Ovary (tissue), 9 donors: Measurements from ENCODE around the gene MKX. TPM values are rescaled to one million over a fixed set of nuclear protein-coding genes. Genes with fewer than 3 reads are reported as not detected.

ENCODE experiments used
- DNase-seq, 5 donors: peaks; one replicate each; pipeline ENCODE4 v3.0.0-alpha.2; 2019 to 2020
- H3K27ac ChIP-seq, 2 donors: fragments of 200-600 bp; one replicate each; pipeline versions ENCODE4 v1.5.1 to v1.8.0; 2019 to 2022
- H3K27me3 ChIP-seq: fragments of 200-600 bp; one replicate; pipeline ENCODE4 v1.8.0; 2022
- H3K36me3 ChIP-seq: fragments of 200-600 bp; sonication (generic); one replicate; pipeline ENCODE4 v1.5.1; 2019
- H3K4me1 ChIP-seq: one replicate; pipeline ENCODE4 v1.8.1; 2013; ENCODE audit warnings: mild to moderate bottlenecking, moderate library complexity; ENCODE audit not compliant: insufficient read depth
- H3K4me3 ChIP-seq: fragments of 200-600 bp; sonication (generic); one replicate; pipeline ENCODE4 v1.5.1; 2017
- H3K9me3 ChIP-seq, 2 donors: fragments of 200-600 bp in 1 of 2; sonication (generic) in 1 of 2; one replicate each; pipeline versions ENCODE4 v1.5.1 to v1.8.1; 2013 to 2019; ENCODE audit warnings: mild to moderate bottlenecking in 1 of 2, moderate library complexity in 1 of 2
- EP300 ChIP-seq: sonication (generic); formaldehyde crosslinking; IDR thresholded peaks from one replicate; pipeline ENCODE4 v1.6.1; 2017; ENCODE audit warnings: antibody characterized with exemption
- POLR2A ChIP-seq: fragments of 450-650 bp; IDR thresholded peaks from one replicate; pipeline ENCODE4 v1.6.1; 2017; ENCODE audit warnings: antibody characterized with exemption, mild to moderate bottlenecking, moderate library complexity
- WGBS, 3 donors: extraction: QIAGEN DNeasy Blood & Tissue Kit in 1 of 3; methylation state at CpG; one replicate each; pipeline versions ENCODE4 v1.1.5 to v1.1.7; 2013 to 2017; 5-methylcytosine and 5-hydroxymethylcytosine counted together
- intact Hi-C, 4 donors: fragments of 100-400 bp; cut with DNase I; formaldehyde crosslinking; loops; one replicate each; pipeline versions ENCODE4 v1.11.0 to v1.15.1; 2022 to 2023
- polyA plus RNA-seq, 2 donors: library from polyadenylated mRNA; stranded (reverse); fragments of 200-250 nt in 1 of 2; fragments of 350-450 nt in 1 of 2; fragmentation: Illumina TruSeq in 1 of 2; extraction: RNeasy Lipid Tissue Mini Kit (QIAGEN cat#74804) in 1 of 2; gene quantifications; one replicate each; pipeline ENCODE4 v1.2.3, GENCODE V29; 2013 to 2014
- total RNA-seq, 7 donors: library from RNA; depleted of rRNA in 2 of 7; stranded (reverse); fragments of >200 nt in 2 of 7; fragmentation: NEBNext Ultra II Directional in 3 of 7; extraction: Animal tissue kit (Norgen Biotek cat#: 25700) in 3 of 7; gene quantifications; one replicate each; pipeline versions ENCODE4 v1.1.0 to v1.2.4, GENCODE V29; 2016 to 2023
- TF ChIP-seq, protein P1 (sequence below), 3 donors: fragments of 450-650 bp in 2 of 3; fragments of 200-600 bp in 1 of 3; IDR thresholded peaks; one replicate each; pipeline versions ENCODE4 v1.5.1 to v1.8.0; 2016 to 2022; ENCODE audit warnings: antibody characterized with exemption in 3 of 3, mild to moderate bottlenecking in 1 of 3
- donor health status: DM: no; HTN: no; CAD: no; lungs with moderate emphysema.
- donor health status: DM: no; HTN: no; CAD: no.
- donor health status: Bipolar disorder and iron deficiency.
- donor health status: DM: yes; HTN: yes; CAD: no.
- donor health status: DM: no; HTN: no; CAD: no.
- donor health status: DM: yes; HTN: yes; CAD: no.

Gene MKX
- total and polyA plus RNA-seq, 9 donors = 7.4 to 39.7 (median 17.2) TPM

DNA sequence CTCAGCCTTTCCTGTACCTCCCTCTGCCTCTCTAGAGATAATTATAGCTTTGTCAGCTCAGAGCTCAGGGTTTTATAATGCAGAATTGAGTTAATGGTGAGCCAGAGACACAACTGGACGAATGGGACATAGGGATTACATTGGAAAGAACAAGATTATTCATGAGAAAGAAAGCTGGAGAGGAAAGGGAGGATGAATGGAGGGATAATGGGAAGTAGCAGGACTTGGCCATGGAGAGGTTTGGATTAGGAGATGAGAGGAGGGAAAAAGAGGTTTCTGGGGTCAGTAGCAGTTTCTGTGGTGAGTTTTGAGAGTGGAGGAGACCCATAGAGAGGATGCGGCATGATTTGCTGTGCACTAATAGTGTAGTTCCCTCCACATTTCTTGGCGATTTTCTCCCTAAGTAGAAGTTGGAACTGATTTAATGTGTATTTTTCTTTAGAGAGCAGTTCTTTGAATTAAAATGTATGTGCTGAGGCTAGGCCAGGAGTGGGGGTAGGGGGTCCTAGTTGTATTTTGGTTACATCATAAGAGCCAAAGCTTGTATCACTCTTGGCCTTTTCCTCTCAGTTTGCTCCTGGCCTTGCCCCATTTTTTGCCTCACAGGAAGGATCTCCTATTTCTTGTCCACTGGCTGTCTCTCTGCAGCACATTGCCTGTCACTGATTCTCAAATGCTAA is 107.4 kb downstream of the MKX start:
- no peaks in the 10 kb centered on the region for H3K9me3 ChIP-seq
- TF ChIP-seq EP300 (no peak), POLR2A (no peak)
- TF ChIP-seq, protein P1, sequence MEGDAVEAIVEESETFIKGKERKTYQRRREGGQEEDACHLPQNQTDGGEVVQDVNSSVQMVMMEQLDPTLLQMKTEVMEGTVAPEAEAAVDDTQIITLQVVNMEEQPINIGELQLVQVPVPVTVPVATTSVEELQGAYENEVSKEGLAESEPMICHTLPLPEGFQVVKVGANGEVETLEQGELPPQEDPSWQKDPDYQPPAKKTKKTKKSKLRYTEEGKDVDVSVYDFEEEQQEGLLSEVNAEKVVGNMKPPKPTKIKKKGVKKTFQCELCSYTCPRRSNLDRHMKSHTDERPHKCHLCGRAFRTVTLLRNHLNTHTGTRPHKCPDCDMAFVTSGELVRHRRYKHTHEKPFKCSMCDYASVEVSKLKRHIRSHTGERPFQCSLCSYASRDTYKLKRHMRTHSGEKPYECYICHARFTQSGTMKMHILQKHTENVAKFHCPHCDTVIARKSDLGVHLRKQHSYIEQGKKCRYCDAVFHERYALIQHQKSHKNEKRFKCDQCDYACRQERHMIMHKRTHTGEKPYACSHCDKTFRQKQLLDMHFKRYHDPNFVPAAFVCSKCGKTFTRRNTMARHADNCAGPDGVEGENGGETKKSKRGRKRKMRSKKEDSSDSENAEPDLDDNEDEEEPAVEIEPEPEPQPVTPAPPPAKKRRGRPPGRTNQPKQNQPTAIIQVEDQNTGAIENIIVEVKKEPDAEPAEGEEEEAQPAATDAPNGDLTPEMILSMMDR (IDR thresholded peaks at IDR 0.05) = no peak
- 73 to 83% (median 80%) methylated on average over 3 of the region's 3 CpGs for WGBS, 3 donors
- peaks cover 1% of the 10 kb centered on the region for H3K4me1 ChIP-seq
- DNase-seq = no peak
- no peaks in the 10 kb centered on the region for H3K36me3 ChIP-seq
- H3K4me3 ChIP-seq = no peak overlapping the region
- no peak overlapping the region for H3K27ac ChIP-seq
- H3K27me3 ChIP-seq = no peaks in the 10 kb centered on the region
- intact Hi-C loops = loop anchor here in 1 of 4 donors (5.0 kb wide), 1 partner anchor 394 kb away; no protein-coding TSS in a partner anchor

DNA sequence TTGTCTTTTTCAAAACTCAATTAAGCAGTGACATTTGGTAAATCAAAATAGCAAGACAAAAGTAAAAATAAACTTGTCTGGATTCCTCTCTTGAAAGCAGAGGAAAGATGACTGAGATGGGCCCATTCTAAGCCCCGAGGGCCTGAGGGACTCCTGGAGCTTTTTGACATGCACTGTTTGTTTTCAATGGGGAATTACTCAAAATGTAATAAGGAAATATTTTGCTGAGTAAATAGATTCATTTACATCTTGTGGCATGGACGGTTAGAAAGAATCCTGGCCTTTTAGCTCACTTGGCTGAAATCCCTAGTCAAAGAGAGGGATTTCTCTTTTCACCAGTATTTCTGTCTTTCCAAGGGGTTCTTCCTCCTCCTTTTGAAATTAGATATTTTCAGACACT is 108.0 kb downstream of the MKX start:
- TF ChIP-seq, protein P1 (IDR thresholded peaks at IDR 0.05) = no peak
- TF ChIP-seq POLR2A = no peak
- TF ChIP-seq EP300 = no peak
- intact Hi-C loops = loop anchor here in 1 of 4 donors (5.0 kb wide), 1 partner anchor 395 kb away; no protein-coding TSS in a partner anchor
- Histone ChIP-seq H3K27me3 (no peaks in the 10 kb centered on the region), H3K36me3 (no peaks in the 10 kb centered on the region), H3K4me3 (no peak overlapping the region), H3K4me1 (no peaks in the 10 kb centered on the region), H3K9me3 (no peaks in the 10 kb centered on the region), H3K27ac (no peak overlapping the region)
- DNase-seq = no peak
- 33 to 47% (median 44%) methylated on average over 2 of the region's 2 CpGs for WGBS, 3 donors

DNA sequence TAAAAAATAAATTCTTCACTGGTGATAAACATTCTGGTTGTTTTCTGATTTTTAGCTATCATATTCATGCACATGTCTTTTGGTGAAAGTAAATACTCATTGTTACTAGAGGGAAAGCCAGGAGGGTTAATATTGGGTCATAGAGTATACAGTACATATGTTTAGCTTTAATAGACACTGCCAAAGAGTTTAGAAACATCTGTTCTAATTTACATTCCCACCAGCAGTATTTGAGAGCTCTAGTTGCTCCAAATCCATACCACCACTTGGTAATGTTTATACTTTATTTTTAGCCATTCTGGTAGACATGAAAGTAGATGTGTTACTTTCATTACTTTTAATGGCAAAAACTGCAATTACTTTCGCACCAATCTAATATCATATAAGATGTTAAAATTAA is 108.8 kb downstream of the MKX start:
- no peaks in the 10 kb centered on the region for H3K4me1 ChIP-seq
- H3K9me3 ChIP-seq = no peaks in the 10 kb centered on the region
- H3K36me3 ChIP-seq = no peaks in the 10 kb centered on the region
- H3K4me3 ChIP-seq = no peak overlapping the region
- TF ChIP-seq POLR2A (no peak), EP300 (no peak)
- TF ChIP-seq, protein P1 (IDR thresholded peaks at IDR 0.05) = no peak
- no peaks in the 10 kb centered on the region for H3K27me3 ChIP-seq
- no peak overlapping the region for H3K27ac ChIP-seq
- intact Hi-C loops = loop anchor here in 1 of 4 donors (5.0 kb wide), 1 partner anchor 395 kb away; no protein-coding TSS in a partner anchor
- DNase-seq = no peak
- 94 to 100% (median 97%) methylated on average over 1 of the region's 1 CpG for WGBS, 3 donors

DNA sequence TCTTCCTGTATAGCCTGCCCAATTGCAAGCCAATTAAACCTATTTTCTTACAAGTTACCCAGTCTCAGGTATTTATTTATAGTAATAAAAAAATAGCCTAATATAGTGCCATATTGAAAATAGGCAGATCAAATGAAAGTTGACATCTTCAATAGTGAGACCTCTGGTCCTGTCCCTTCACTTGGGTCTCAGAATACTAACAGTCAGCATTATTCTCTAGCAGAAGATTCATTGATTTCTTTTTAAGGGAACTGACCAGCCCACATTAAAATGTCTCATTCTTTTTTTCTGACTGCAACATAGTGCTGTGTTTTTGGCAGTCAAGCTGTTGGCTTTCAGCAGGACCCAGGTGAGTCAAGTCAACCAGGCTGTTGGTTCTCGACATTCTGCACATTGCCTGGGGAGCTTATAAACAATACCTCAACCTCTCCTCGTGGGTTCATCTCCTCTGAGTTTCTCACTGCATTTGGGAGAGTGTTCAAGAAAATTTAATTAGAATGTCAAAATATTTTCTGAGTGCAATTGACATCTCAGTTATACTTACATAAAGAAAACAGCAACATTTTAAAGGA is 109.8 kb downstream of the MKX start:
- TF ChIP-seq, protein P1 (IDR thresholded peaks at IDR 0.05) = no peak
- TF ChIP-seq EP300 (no peak), POLR2A (no peak)
- intact Hi-C loops = loop anchor here in 1 of 4 donors (5.0 kb wide), 1 partner anchor 397 kb away; no protein-coding TSS in a partner anchor
- Histone ChIP-seq H3K9me3 (no peaks in the 10 kb centered on the region), H3K27ac (no peak overlapping the region), H3K36me3 (no peaks in the 10 kb centered on the region), H3K4me1 (no peaks in the 10 kb centered on the region), H3K4me3 (no peak overlapping the region), H3K27me3 (no peaks in the 10 kb centered on the region)
- DNase-seq = no peak
- WGBS, 3 donors = 34 to 38% (median 37%) methylated on average over 2 of the region's 2 CpGs
